Panc1 (cell line): Measurements from ENCODE around the gene TNS2.

Experiments used
- POLR2AphosphoS5 ChIP-seq: IDR thresholded peaks from 2 replicates; pipeline ENCODE4 v1.6.1; 2012; ENCODE audit warnings: mild to moderate bottlenecking, low read depth, low read length, moderate library complexity
- SIN3A ChIP-seq: IDR thresholded peaks from 2 replicates; pipeline ENCODE4 v1.6.1; 2012; ENCODE audit warnings: low read depth, mild to moderate bottlenecking, low read length, moderate library complexity, borderline replicate concordance; ENCODE audit not compliant: insufficient read depth
- TF ChIP-seq, protein P1 (sequence below): fragments of 450-650 bp; IDR thresholded peaks from 2 replicates; pipeline ENCODE4 v1.5.1; 2017; ENCODE audit warnings: mild to moderate bottlenecking
- TF ChIP-seq, protein P2 (sequence below), 2 experiments: IDR thresholded peaks; 2 replicates each; pipeline ENCODE4 v1.6.1; 2011 to 2012; ENCODE audit warnings: low read depth in 2 of 2, control low read depth in 1 of 2, low read length in 1 of 2, mild to moderate bottlenecking in 1 of 2, moderate library complexity in 1 of 2; ENCODE audit not compliant: insufficient read depth in 1 of 2

DNA sequence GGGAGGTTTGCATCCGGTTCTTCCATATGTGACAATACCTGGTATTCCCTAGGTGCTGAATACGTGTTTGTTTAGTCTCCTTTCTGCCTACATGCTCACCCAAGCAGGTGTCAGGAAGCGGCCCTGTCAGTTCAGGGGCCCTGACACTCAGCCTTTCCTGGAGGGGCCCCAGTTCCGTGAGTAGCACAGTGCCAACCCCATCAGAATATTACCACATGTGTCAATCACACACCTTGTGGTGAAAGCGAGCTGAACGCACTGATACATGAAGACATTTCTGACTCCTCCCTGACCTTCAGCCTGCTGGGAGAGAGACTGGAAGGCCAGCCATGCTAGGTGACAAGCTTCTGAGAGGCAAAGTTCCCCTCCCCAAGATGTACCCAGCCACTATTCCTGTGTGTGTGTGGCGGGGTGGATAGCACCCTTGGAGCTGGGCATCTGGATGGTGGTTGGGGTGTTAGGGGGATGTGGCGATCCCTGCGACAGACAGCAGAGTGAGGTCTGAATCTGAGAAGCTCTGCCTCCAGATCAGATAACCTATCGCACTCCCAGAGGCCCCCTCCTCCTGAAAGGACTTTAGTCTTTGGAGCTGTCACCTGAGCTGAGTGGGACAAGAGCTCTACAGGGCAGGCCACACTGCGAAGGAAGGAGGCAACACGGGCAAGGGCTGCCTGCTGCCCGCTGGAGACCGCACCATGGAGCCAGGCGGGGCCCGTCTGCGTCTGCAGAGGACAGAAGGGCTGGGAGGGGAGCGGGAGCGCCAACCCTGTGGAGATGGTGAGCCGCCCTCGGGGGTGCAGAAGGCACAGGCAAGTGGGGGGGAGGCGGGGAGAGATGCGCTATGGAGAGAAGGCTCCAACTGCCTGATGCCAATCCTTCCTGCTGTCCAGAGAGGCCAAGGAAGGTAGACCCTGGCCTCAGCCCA, 53.3 kb downstream of the TNS2 start, which contains the start of gene SOAT2:
- TF ChIP-seq, protein P1, sequence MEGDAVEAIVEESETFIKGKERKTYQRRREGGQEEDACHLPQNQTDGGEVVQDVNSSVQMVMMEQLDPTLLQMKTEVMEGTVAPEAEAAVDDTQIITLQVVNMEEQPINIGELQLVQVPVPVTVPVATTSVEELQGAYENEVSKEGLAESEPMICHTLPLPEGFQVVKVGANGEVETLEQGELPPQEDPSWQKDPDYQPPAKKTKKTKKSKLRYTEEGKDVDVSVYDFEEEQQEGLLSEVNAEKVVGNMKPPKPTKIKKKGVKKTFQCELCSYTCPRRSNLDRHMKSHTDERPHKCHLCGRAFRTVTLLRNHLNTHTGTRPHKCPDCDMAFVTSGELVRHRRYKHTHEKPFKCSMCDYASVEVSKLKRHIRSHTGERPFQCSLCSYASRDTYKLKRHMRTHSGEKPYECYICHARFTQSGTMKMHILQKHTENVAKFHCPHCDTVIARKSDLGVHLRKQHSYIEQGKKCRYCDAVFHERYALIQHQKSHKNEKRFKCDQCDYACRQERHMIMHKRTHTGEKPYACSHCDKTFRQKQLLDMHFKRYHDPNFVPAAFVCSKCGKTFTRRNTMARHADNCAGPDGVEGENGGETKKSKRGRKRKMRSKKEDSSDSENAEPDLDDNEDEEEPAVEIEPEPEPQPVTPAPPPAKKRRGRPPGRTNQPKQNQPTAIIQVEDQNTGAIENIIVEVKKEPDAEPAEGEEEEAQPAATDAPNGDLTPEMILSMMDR: no peak
- TF ChIP-seq POLR2AphosphoS5 (no peak), SIN3A (no peak)
- TF ChIP-seq, protein P2, sequence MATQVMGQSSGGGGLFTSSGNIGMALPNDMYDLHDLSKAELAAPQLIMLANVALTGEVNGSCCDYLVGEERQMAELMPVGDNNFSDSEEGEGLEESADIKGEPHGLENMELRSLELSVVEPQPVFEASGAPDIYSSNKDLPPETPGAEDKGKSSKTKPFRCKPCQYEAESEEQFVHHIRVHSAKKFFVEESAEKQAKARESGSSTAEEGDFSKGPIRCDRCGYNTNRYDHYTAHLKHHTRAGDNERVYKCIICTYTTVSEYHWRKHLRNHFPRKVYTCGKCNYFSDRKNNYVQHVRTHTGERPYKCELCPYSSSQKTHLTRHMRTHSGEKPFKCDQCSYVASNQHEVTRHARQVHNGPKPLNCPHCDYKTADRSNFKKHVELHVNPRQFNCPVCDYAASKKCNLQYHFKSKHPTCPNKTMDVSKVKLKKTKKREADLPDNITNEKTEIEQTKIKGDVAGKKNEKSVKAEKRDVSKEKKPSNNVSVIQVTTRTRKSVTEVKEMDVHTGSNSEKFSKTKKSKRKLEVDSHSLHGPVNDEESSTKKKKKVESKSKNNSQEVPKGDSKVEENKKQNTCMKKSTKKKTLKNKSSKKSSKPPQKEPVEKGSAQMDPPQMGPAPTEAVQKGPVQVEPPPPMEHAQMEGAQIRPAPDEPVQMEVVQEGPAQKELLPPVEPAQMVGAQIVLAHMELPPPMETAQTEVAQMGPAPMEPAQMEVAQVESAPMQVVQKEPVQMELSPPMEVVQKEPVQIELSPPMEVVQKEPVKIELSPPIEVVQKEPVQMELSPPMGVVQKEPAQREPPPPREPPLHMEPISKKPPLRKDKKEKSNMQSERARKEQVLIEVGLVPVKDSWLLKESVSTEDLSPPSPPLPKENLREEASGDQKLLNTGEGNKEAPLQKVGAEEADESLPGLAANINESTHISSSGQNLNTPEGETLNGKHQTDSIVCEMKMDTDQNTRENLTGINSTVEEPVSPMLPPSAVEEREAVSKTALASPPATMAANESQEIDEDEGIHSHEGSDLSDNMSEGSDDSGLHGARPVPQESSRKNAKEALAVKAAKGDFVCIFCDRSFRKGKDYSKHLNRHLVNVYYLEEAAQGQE (IDR thresholded peaks at IDR 0.05; ENCODE audit: insufficient read depth in 1 of 2, low read depth in 2 of 2, low read length in 1 of 2): no peak
